Karpas-422 (cell line): ENCODE data around the gene SELENOT. TPM values are rescaled to one million over a fixed set of nuclear protein-coding genes. Genes with fewer than 3 reads are reported as not detected.
"Not testable (repeated sequence)": the region's sequence is repeated elsewhere in the genome, so short reads cannot be mapped to it uniquely, and the experiment has no call there.

Experiments used
- DNase-seq: peaks from one replicate; pipeline ENCODE4 v3.0.0-alpha.2; 2015
- H2AFZ ChIP-seq: fragments of 200-600 bp; sonication (generic); 2 replicates; pipeline ENCODE4 v1.6.1; 2014; ENCODE audit warnings: antibody characterized with exemption, low read length, mixed read lengths
- H3K27ac ChIP-seq: fragments of 200-600 bp; sonication (generic); 2 replicates; pipeline ENCODE4 v1.5.1; 2014; ENCODE audit warnings: mild to moderate bottlenecking, low read length, moderate library complexity
- H3K27me3 ChIP-seq: fragments of 200-600 bp; sonication (generic); 2 replicates; pipeline ENCODE4 v1.6.1; 2014; ENCODE audit warnings: low read length, mixed read lengths
- H3K36me3 ChIP-seq: fragments of 200-600 bp; sonication (generic); 2 replicates; pipeline ENCODE4 v1.6.1; 2014; ENCODE audit warnings: low read length, mixed read lengths; ENCODE audit not compliant: insufficient read depth
- H3K4me1 ChIP-seq: fragments of 200-600 bp; sonication (generic); 2 replicates; pipeline ENCODE4 v1.6.1; 2014; ENCODE audit warnings: mild to moderate bottlenecking, low read length, mixed read lengths
- H3K4me2 ChIP-seq: fragments of 200-600 bp; sonication (generic); 2 replicates; pipeline ENCODE4 v1.6.1; 2014; ENCODE audit warnings: low read length, low read depth, mild to moderate bottlenecking; ENCODE audit not compliant: poor library complexity, severe bottlenecking
- H3K4me3 ChIP-seq: fragments of 200-600 bp; sonication (generic); 2 replicates; pipeline ENCODE4 v1.5.1; 2014; ENCODE audit warnings: mild to moderate bottlenecking, antibody characterized with exemption, low read length, mixed read lengths
- H3K79me2 ChIP-seq: fragments of 200-600 bp; sonication (generic); 2 replicates; pipeline ENCODE4 v1.6.1; 2014; ENCODE audit warnings: mild to moderate bottlenecking, low read length, mixed read lengths
- H3K9ac ChIP-seq: fragments of 200-600 bp; sonication (generic); 2 replicates; pipeline ENCODE4 v1.6.0; 2014; ENCODE audit warnings: low read length
- H3K9me2 ChIP-seq: fragments of 200-600 bp; sonication (generic), shearing (Covaris generic); replicated peaks from 2 replicates; pipeline ENCODE4 v1.6.0; 2014; ENCODE audit warnings: mild to moderate bottlenecking, low read length, moderate library complexity; ENCODE audit not compliant: insufficient read depth
- H3K9me3 ChIP-seq: fragments of 300-700, 200-600 bp; sonication (generic); 2 replicates; pipeline ENCODE4 v1.6.1; 2014; ENCODE audit warnings: low read length, mixed read lengths
- H4K20me1 ChIP-seq: fragments of 200-600 bp; sonication (generic); 2 replicates; pipeline ENCODE4 v1.6.1; 2014; ENCODE audit warnings: mild to moderate bottlenecking, antibody characterized with exemption, low read length, low read depth; ENCODE audit not compliant: insufficient read depth
- total RNA-seq: library from RNA; depleted of rRNA; stranded (reverse); fragments of >200 nt; shearing (Covaris generic); gene quantifications from 2 replicates; pipeline ENCODE4 v1.2.3, GENCODE V29; 2014; ENCODE audit warnings: low replicate concordance

SELENOT gene
- total RNA-seq, 1 experiment from 2014 or later = 306 TPM

GRCh38 chr3:150611666-150612065 is 8.5 kb downstream of the SELENOT start:
- Histone ChIP-seq H2AFZ (no peak overlapping the region), H3K4me3 (no peak overlapping the region), H3K9me2 (no peaks in the 10 kb centered on the region), H3K4me1 (peaks cover 38% of the 10 kb centered on the region), H3K36me3 (peaks cover 63% of the 10 kb centered on the region), H3K9me3 (no peaks in the 10 kb centered on the region), H3K27ac (no peak overlapping the region), H3K79me2 (peaks cover 82% of the 10 kb centered on the region), H3K4me2 (no peak overlapping the region), H3K9ac (no peak overlapping the region), H4K20me1 (peaks cover 33% of the 10 kb centered on the region; the same call in 1 of the 2 replicates), H3K27me3 (no peaks in the 10 kb centered on the region)
- no peak for DNase-seq

DNA sequence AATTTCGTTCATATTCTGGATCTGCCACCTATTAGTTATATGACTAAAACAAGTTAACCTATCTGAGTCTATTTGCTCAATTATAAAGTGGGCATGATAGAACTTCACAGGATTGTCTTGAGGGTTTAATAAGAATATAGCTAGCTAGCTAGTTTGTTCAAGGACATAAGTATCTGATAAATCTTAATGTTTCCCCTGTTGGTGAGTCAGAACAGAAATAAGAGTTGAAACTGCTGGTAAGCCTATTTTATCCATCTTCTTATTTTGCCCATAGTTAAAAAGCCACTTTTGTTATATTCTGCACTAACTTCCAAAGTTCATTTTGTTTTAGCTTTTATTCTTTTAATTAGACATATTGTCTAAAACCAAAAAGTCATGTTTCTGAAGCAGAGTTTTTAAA is 9.4 kb downstream of the SELENOT start:
- H3K4me1 ChIP-seq = peaks cover 32% of the 10 kb centered on the region

DNA sequence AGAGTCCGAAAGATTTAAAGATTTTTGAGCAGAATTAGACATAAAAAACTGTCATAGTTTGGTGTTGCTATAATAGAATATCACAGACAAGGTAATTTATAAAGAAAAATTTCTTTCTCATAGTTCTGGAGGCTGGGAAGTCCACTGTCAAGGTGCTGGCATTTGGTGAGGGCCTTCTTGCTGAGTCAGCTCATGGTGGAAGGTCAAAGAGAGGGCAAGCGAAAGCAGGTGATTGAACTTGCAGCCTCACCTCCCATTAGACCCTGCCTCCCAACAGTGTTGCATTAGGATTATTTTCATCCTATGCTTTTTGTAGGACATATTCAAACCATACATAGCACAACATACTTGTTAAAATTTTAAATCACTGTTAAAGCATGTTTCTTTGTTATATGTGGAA is 9.9 kb downstream of the SELENOT start:
- Histone ChIP-seq H3K79me2 (peaks cover 82% of the 10 kb centered on the region), H3K27me3 (no peaks in the 10 kb centered on the region), H3K9me2 (no peaks in the 10 kb centered on the region), H3K4me3 (no peak overlapping the region), H3K36me3 (peaks cover 54% of the 10 kb centered on the region), H3K4me2 (no peak overlapping the region), H2AFZ (no peak overlapping the region), H3K9me3 (no peaks in the 10 kb centered on the region), H3K27ac (no peak overlapping the region), H3K9ac (no peak overlapping the region), H3K4me1 (peaks cover 27% of the 10 kb centered on the region), H4K20me1 (peaks cover 38% of the 10 kb centered on the region; the same call in 1 of the 2 replicates)
- DNase-seq = no peak

More for the DNA sequence above, 9.4 kb downstream of the SELENOT start:
- no peaks in the 10 kb centered on the region for H3K27me3 ChIP-seq
- DNase-seq = no peak
- no peak overlapping the region for H2AFZ ChIP-seq
- peaks cover 56% of the 10 kb centered on the region for H3K36me3 ChIP-seq
- H3K9me3 ChIP-seq = no peaks in the 10 kb centered on the region
- H4K20me1 ChIP-seq = peaks cover 39% of the 10 kb centered on the region; the same call in 1 of the 2 replicates
- no peak overlapping the region for H3K4me2 ChIP-seq
- no peaks in the 10 kb centered on the region for H3K9me2 ChIP-seq
- peaks cover 82% of the 10 kb centered on the region for H3K79me2 ChIP-seq
- H3K4me3 ChIP-seq = no peak overlapping the region
- no peak overlapping the region for H3K27ac ChIP-seq
- H3K9ac ChIP-seq = no peak overlapping the region

DNA sequence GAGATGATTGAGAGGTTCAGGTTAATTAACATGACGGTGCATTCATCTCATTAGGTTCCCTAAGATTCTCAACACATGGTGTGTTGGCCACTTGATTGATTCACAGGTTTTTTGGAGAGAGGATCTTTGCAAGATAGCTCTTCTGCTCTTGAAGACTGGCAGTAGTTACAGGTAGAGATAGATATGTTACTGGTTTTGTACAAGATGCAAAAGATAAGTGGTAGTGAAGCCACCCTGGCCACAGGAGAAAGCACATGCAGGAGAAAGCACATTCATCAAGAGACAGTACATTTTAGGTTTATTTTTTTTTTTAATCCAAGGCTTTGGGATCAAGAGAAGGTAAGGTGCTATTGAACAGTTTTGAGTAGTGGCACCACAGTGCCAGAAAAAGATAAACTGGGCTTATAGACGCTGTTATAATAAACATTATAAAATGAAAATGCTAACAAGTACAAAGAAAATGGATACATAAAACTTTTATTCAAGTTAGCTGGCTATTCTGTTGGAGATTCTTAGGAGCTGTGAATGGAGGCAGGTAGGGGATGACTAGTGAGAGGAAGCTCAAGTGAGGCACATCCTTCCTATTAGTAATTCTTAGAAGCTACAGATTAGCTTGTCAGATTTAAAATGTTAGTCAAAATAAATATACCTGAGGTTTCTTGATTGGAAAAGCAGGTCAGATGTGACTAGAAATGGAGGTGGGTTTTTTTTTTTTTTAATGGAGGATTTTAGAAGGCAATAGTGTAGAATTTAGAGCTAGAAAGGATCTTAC is 10.8 kb downstream of the SELENOT start:
- H4K20me1 ChIP-seq = peaks cover 42% of the 10 kb centered on the region; the same call in 1 of the 2 replicates
- H2AFZ ChIP-seq = no peak overlapping the region
- H3K9me3 ChIP-seq = no peaks in the 10 kb centered on the region
- no peaks in the 10 kb centered on the region for H3K27me3 ChIP-seq
- no peak overlapping the region for H3K27ac ChIP-seq
- H3K4me3 ChIP-seq = no peak overlapping the region
- no peak for DNase-seq
- no peak overlapping the region for H3K4me2 ChIP-seq
- H3K9ac ChIP-seq = no peak overlapping the region
- peaks cover 59% of the 10 kb centered on the region for H3K36me3 ChIP-seq
- no peaks in the 10 kb centered on the region for H3K9me2 ChIP-seq
- H3K79me2 ChIP-seq = peaks cover 82% of the 10 kb centered on the region
- peaks cover 18% of the 10 kb centered on the region for H3K4me1 ChIP-seq

DNA sequence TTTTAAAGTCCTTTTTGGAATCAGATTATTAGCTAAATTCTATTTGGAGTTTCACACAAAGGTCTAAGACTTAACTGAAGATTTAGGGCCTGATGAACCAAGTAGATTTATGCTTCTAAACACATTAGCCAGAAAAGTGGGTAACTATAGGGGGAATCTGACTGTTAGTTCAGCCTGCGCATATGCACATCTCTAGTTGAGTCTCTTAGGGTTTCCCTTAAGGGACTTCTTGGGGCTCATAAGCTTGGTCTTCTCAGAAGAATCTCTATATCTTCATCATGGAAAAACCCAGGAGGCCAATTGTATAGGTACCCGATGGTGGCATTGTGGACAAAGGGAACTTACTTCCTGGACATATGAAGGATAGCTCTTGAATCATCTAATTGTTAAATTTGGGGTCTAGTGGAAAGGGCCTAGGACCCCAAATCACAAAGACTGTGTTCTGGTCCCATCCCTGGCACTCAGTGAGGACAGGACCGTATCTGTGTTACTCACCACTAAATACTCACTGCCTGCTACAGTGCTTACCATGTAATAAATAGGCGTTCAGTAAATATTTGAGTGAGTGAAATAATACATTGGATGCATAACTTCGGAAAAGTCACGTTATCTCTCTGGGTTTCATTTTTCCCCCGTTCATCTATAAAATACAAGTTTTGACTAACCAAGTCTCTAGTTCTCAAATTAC is 17.0 kb downstream of the SELENOT start:
- peaks cover 4% of the 10 kb centered on the region for H3K4me1 ChIP-seq
- no peak overlapping the region for H3K4me2 ChIP-seq
- peaks cover 49% of the 10 kb centered on the region for H4K20me1 ChIP-seq
- no peaks in the 10 kb centered on the region for H3K9me3 ChIP-seq
- no peak overlapping the region for H2AFZ ChIP-seq
- H3K9me2 ChIP-seq = no peaks in the 10 kb centered on the region
- H3K36me3 ChIP-seq = peaks cover 35% of the 10 kb centered on the region
- DNase-seq = no peak
- no peak overlapping the region for H3K9ac ChIP-seq
- H3K27me3 ChIP-seq = no peaks in the 10 kb centered on the region
- H3K4me3 ChIP-seq = no peak overlapping the region
- H3K79me2 ChIP-seq = peaks cover 83% of the 10 kb centered on the region
- no peak overlapping the region for H3K27ac ChIP-seq

DNA sequence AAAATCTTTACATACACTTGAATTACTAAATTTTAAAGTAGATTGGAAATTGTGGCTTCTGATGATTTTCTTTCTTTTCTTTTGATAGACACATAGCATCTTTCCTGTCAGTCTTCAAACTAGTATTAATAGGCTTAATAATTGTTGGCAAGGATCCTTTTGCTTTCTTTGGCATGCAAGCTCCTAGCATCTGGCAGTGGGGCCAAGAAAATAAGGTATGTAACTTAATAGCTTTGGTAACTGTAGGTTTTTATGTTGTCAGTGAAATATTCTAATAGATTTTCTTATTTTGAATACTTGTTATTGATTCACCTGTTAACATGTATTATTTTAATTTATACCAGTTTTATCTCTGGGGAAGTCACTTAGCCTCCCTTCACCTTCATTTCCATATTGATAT is 19.8 kb downstream of the SELENOT start:
- not testable (repeated sequence) for H3K4me3 ChIP-seq, H3K9me2 ChIP-seq, H3K27me3 ChIP-seq, H2AFZ ChIP-seq, H3K4me1 ChIP-seq, H3K9me3 ChIP-seq, H3K9ac ChIP-seq, H3K4me2 ChIP-seq, DNase-seq, H3K27ac ChIP-seq
- H3K36me3 ChIP-seq = peaks cover 56% of the 10 kb centered on the region
- H3K79me2 ChIP-seq = peaks cover 75% of the 10 kb centered on the region
- peaks cover 50% of the 10 kb centered on the region for H4K20me1 ChIP-seq

- peaks cover 65% of the 10 kb centered on the region for H3K79me2 ChIP-seq
- DNase-seq = no peak
- no peak overlapping the region for H3K4me2 ChIP-seq
- H3K9ac ChIP-seq = no peak overlapping the region
- H3K9me3 ChIP-seq = no peaks in the 10 kb centered on the region
- peaks cover 47% of the 10 kb centered on the region for H3K36me3 ChIP-seq
- H3K9me2 ChIP-seq = no peaks in the 10 kb centered on the region
- no peak overlapping the region for H3K4me3 ChIP-seq
- H2AFZ ChIP-seq = no peak overlapping the region
- no peak overlapping the region for H3K27ac ChIP-seq
- H3K27me3 ChIP-seq = no peaks in the 10 kb centered on the region
- H4K20me1 ChIP-seq = peaks cover 41% of the 10 kb centered on the region
- H3K4me1 ChIP-seq = no peaks in the 10 kb centered on the region; the same call in 1 of the 2 replicates
Observed at GRCh38 chr3:150623945-150624344, 20.8 kb downstream of the SELENOT start.

DNA sequence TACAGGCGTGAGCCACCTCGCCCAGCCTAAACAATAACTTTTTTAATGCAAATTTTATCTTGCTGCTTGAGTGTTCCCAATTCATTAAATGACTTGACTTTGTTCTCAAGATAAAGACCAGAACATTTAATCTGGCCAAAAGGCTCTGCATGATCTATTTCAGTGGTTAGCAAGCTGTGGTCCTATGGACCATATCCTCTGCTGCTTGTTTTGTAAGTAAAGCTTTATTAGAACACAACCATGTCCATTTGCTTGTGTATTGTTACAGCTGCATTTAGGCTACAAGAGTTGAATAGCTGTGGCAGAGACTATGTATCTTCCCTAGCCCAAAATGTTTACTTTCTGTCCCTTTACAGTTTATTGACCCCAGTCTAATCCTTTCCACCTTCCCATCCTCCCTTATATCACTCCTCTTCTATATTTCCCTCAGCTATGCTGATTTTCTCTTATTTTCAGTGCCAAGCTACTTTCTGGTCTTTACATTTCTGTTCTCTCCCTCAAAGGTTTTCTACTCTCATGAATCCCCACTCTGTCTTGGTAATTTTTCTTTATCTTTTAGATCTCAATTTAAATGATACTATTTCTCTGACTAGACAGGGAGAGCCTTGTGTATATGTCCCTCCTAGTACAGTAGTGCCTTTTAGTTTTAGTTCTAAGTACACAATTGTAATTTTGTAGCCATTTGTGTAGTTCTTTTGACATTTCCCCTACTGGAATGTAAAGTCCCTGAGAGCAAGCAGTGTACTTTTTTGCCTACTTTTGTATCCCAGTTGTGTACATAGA is 23.2 kb downstream of the SELENOT start:
- no peak for DNase-seq
- Histone ChIP-seq H3K9me2 (no peaks in the 10 kb centered on the region), H3K4me1 (no peaks in the 10 kb centered on the region; the same call in 1 of the 2 replicates), H3K27me3 (no peaks in the 10 kb centered on the region), H3K79me2 (peaks cover 41% of the 10 kb centered on the region), H3K27ac (no peak overlapping the region), H3K4me2 (no peak overlapping the region), H3K4me3 (no peak overlapping the region), H2AFZ (no peak overlapping the region), H4K20me1 (peaks cover 26% of the 10 kb centered on the region), H3K36me3 (peaks cover 46% of the 10 kb centered on the region), H3K9me3 (no peaks in the 10 kb centered on the region), H3K9ac (no peak overlapping the region)
